Neural progenitor cell (in vitro differentiated cells): ENCODE measurements around the gene MYO1B.

Experiments
- EZH2 ChIP-seq: fragments of 200-600 bp; sonication (generic); IDR thresholded peaks from 2 replicates; pipeline ENCODE4 v1.6.1; 2017; ENCODE audit warnings: antibody characterized with exemption, mild to moderate bottlenecking, moderate library complexity
- TF ChIP-seq, protein P1 (sequence below): fragments of 200-600 bp; sonication (generic); IDR thresholded peaks from 2 replicates; pipeline ENCODE4 v1.5.1; 2017; ENCODE audit warnings: antibody characterized with exemption, mild to moderate bottlenecking

DNA sequence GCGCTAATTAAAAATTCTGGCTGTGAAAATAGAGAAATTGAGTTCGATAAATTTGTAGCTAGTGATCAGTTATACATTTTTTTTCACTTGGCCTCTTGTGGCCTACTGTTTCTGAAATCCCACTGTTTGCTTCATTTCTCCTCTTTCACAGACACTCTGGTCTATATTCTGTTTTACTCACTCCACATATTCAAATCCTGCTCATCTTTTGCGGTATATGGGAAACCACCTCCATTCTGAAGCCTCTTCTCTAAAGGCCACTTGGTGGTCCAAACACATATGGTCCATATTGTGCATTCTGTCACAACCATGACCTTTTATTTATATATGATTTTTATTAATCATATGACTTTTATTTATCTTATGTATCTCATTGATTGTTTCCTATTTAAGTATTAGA, 67.0 kb downstream of the MYO1B start:
- TF ChIP-seq, protein P1, sequence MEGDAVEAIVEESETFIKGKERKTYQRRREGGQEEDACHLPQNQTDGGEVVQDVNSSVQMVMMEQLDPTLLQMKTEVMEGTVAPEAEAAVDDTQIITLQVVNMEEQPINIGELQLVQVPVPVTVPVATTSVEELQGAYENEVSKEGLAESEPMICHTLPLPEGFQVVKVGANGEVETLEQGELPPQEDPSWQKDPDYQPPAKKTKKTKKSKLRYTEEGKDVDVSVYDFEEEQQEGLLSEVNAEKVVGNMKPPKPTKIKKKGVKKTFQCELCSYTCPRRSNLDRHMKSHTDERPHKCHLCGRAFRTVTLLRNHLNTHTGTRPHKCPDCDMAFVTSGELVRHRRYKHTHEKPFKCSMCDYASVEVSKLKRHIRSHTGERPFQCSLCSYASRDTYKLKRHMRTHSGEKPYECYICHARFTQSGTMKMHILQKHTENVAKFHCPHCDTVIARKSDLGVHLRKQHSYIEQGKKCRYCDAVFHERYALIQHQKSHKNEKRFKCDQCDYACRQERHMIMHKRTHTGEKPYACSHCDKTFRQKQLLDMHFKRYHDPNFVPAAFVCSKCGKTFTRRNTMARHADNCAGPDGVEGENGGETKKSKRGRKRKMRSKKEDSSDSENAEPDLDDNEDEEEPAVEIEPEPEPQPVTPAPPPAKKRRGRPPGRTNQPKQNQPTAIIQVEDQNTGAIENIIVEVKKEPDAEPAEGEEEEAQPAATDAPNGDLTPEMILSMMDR, result no peak
- no peak for TF ChIP-seq EZH2
